ENCODE measurements around the gene ATP10A. TPM values are rescaled to one million over a fixed set of nuclear protein-coding genes. Genes with fewer than 3 reads are reported as not detected.
A peak's percentile ranks its signal among the peaks of the same experiment; 100 is the strongest.

Gene ATP10A
- total RNA-seq, 1 experiment from 2014 or later = 3.9 TPM

GRCh38 chr15:25862472-25863110 is 536 bp downstream of the ATP10A start:
- H3K14ac ChIP-seq (ENCODE audit: insufficient read depth, low read length) = peak overlapping the region; percentile 82
- H4K20me1 ChIP-seq (ENCODE audit: control insufficient read depth, insufficient read depth, insufficient read length) = peaks cover 4% of the 10 kb centered on the region
- H2AK5ac ChIP-seq (ENCODE audit: insufficient read length, low read length) = no peak overlapping the region
- H2BK12ac ChIP-seq (ENCODE audit: insufficient read length, low read depth, low read length) = no peak overlapping the region
- no peak overlapping the region for H3K27ac ChIP-seq (ENCODE audit: insufficient read length, low read depth, low read length)
- peaks cover 22 to 26% of the 10 kb centered on the region in 2 experiments for H3K4me1 Mint-ChIP-seq
- peak overlapping the region; percentile 3 for H3K18ac ChIP-seq (ENCODE audit: insufficient read length, low read depth, low read length)
- WGBS (ENCODE audit: extremely low coverage, insufficient read length, low lambda C conversion rate) = no CpG with 5 or more reads among the region's 69 CpGs
- no peak overlapping the region for H2BK5ac ChIP-seq (ENCODE audit: insufficient read length, low read length)
- H3K27me3 ChIP-seq (ENCODE audit: insufficient read depth, low read length) = peaks cover 15% of the 10 kb centered on the region; the same call in 1 of the 2 replicates
- no peaks in the 10 kb centered on the region for H3K79me1 ChIP-seq (ENCODE audit: insufficient read depth, low read depth, low read length, poor library complexity, severe bottlenecking)
- H2BK20ac ChIP-seq (ENCODE audit: low read depth, low read length, poor library complexity, severe bottlenecking) = no peak overlapping the region
- no peak overlapping the region for H2BK120ac ChIP-seq (ENCODE audit: low read depth, low read length, poor library complexity, severe bottlenecking)
- no peak overlapping the region for H3K4ac ChIP-seq (ENCODE audit: low read depth, low read length)
- peaks cover 0 to 4% of the 10 kb centered on the region in 2 experiments; a peak in 2 of 5 replicates for H3K9me3 Mint-ChIP-seq
- no peak overlapping the region for H4K5ac ChIP-seq (ENCODE audit: insufficient read length, low read depth, low read length)
- H2AFZ ChIP-seq (ENCODE audit: low read length) = no peak overlapping the region
- H4K91ac ChIP-seq (ENCODE audit: insufficient read length, low read depth, low read length) = no peak overlapping the region
- peak overlapping the region; percentile 58 for H3K4me2 ChIP-seq (ENCODE audit: insufficient read depth, insufficient read length, low read length)
- peak; percentile 51 for DNase-seq
- H3K23me2 ChIP-seq (ENCODE audit: insufficient read length, low read depth, low read length, poor library complexity, severe bottlenecking) = peaks cover 12% of the 10 kb centered on the region
- no peaks in the 10 kb centered on the region; the same call in 1 of the 2 replicates for H3K4me1 ChIP-seq (ENCODE audit: insufficient read depth, low read length)
- H3K9ac ChIP-seq (ENCODE audit: extremely low read depth, insufficient read length, low read length) = no peak overlapping the region
- H3K36me3 Mint-ChIP-seq (ENCODE audit: insufficient read depth in 1 of 3, low read depth in 3 of 3) = peaks cover 0 to 8% (median 0%) of the 10 kb centered on the region in 3 experiments; a peak in 2 of 7 replicates
- H2BK15ac ChIP-seq (ENCODE audit: low read depth, low read length) = 0 out of 2 replicates have a peak overlapping the region, but pooled peaks have one; percentile 19
- H3K56ac ChIP-seq (ENCODE audit: insufficient read length, low read depth, low read length) = no peak overlapping the region
- no peaks in the 10 kb centered on the region for H3K9me3 ChIP-seq (ENCODE audit: control insufficient read depth, low read depth, low read length)
- H3K23ac ChIP-seq (ENCODE audit: insufficient read length, low read depth, low read length) = no peak overlapping the region
- peak overlapping the region; percentile 77 to 88 for H3K4me3 Mint-ChIP-seq
- peaks cover 70% of the 10 kb centered on the region for H3K27me3 Mint-ChIP-seq (ENCODE audit: low read depth)
- no peak for TF ChIP-seq CTCF (conservative IDR thresholded peaks at IDR 0.05)
- no peak overlapping the region for H3K27ac Mint-ChIP-seq
- no peaks in the 10 kb centered on the region; the same call in 1 of the 2 replicates for H3K79me2 ChIP-seq (ENCODE audit: insufficient read depth, low read length)
- H3T11ph ChIP-seq (ENCODE audit: low read length) = no peak overlapping the region
- H4K8ac ChIP-seq (replicated peaks; ENCODE audit: insufficient read length, low read depth, low read length) = no peak overlapping the region
